Endometrial microvascular endothelial cells (primary cell): ENCODE measurements around the gene KEL. TPM values are rescaled to one million over a fixed set of nuclear protein-coding genes. Genes with fewer than 3 reads are reported as not detected.
"Not testable (repeated sequence)": the region's sequence is repeated elsewhere in the genome, so short reads cannot be mapped to it uniquely, and the experiment has no call there.

ENCODE experiments used
- in situ Hi-C: cut with HindIII; loops from 2 replicates; pipeline ENCODE4 v1.10.0; 2017; ENCODE audit warnings: low sequenced_read_pairs, low pct_unique_long_range_greater_than_20kb; ENCODE audit errors: inconsistent ontology term
- total RNA-seq: library from RNA; depleted of rRNA; stranded (reverse); fragments of >200 nt; gene quantifications from one replicate; pipeline ENCODE4 v1.2.3, GENCODE V29; 2015; ENCODE audit errors: inconsistent ontology term

Gene KEL, protein sequence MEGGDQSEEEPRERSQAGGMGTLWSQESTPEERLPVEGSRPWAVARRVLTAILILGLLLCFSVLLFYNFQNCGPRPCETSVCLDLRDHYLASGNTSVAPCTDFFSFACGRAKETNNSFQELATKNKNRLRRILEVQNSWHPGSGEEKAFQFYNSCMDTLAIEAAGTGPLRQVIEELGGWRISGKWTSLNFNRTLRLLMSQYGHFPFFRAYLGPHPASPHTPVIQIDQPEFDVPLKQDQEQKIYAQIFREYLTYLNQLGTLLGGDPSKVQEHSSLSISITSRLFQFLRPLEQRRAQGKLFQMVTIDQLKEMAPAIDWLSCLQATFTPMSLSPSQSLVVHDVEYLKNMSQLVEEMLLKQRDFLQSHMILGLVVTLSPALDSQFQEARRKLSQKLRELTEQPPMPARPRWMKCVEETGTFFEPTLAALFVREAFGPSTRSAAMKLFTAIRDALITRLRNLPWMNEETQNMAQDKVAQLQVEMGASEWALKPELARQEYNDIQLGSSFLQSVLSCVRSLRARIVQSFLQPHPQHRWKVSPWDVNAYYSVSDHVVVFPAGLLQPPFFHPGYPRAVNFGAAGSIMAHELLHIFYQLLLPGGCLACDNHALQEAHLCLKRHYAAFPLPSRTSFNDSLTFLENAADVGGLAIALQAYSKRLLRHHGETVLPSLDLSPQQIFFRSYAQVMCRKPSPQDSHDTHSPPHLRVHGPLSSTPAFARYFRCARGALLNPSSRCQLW
- total RNA-seq = not detected

DNA sequence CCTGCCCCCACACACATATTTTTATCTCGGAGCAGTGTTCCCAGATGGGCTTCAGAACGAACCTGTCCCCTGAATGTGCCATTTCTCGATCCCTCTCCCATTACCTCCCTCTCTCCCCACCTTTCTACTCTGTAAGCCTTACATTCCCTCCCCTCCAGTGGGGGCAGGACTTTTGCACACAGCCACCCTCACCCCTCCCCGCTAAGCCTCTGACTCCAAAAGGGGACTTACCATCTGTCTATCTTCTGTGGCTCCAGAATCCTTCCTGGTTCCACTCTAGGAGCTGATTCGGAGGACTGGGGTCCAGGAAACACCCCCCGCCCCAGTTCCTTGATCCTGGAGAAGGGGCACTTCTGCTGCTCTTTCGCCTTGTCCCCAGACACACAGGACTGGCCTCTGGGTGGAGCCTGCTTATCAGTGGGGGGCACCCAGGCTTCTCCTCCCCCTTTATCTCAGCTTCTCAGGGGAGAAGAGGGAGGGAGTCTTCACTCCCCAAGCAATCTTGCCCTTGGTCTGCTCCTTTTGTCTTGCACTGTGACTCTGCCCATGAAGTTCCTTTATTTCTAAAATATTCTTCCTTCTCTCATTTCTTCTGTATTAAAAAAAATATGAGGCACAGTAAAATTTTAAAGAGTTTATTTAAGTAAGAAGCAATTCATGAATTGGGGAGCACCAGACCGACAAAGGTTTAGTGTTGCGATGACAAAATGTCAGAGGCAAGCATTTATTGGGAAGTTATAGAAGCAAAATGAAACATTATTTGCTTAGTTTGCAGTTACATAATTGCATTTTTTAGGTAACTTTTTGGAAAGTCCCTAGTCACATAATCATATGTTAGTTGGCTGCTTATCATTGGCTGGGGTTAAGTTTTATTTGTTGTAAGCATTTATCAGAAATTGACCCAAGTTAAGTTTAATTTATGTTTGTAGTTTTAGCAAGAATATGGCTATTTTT lies at the start of gene KEL:
KEL (minus strand) TSS at position 391 of the 954 bp plus-strand sequence; CDS start at position 234, 157 bp downstream.
- in situ Hi-C loops = no loop called here

DNA sequence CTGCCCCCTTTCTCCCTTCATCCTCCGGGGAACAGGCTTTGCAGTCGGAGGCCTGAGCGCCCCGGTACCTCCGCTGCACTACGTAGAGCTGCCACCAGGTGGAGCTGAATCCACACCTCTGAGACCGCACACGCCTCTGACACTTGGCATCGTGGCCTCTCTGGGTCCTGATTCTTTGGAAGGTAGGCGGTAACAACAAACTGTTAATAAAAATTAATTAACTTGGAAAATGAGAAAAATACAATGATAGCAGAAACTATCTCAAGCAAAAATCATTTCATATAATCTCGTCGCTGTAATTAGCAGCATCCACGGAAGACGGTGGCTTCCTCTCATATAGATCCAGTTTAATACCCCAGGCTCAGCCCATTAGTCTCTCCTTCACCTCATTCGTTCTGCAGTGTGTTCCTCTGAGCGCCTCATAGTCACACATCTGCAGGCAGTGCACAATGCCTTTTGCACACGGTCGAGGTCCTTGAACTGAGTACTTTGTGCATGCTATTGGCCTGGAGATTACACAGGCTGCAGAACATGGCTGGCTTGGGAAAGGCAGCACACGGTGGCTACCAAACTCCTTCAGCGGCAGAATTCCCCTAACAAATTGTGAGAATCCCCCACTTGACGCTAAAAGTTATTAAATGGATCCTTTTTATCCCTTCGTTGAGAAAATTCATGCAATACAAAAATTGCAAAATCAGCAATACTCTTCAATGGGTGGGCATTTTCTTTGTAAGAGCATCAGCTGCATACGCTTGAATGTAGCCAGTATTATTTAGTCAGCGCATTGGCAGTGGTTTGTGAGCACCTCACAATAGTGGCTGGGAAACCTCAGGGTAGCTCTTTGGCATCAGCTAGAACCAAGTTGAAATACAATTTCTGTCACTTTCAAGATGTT lies 46.1 kb upstream of the KEL start:
- in situ Hi-C loops = no loop called here

DNA sequence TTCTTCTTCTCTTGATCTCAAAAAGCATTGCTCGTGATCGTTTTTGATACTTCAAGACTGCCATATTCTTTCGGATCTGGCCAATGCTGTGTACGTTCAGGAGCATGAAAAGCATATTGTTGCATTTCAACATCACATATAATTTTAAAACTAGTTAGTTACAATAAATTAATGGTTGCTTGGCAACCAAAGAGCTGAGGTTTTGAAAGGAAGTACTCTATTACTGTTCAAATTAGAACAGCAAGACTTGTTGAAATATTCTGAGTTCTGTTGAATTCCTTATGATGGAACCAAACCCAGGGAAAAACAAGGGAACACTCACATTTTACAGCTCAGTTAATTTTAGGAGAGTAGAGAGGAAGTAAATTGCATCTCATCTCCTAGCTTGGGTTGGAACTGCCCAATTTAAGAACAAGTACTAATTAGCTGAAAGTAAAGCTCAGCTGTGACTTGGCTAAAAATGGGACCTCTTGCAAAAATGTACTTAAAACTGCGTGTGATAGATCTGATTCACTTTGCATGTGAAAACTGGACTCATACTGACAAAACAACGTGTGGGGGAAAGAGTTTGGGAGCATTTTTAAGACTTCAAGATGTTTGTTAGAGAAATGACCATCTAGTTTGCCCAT lies 43.6 kb upstream of the KEL start:
- in situ Hi-C loops = no loop called here

DNA sequence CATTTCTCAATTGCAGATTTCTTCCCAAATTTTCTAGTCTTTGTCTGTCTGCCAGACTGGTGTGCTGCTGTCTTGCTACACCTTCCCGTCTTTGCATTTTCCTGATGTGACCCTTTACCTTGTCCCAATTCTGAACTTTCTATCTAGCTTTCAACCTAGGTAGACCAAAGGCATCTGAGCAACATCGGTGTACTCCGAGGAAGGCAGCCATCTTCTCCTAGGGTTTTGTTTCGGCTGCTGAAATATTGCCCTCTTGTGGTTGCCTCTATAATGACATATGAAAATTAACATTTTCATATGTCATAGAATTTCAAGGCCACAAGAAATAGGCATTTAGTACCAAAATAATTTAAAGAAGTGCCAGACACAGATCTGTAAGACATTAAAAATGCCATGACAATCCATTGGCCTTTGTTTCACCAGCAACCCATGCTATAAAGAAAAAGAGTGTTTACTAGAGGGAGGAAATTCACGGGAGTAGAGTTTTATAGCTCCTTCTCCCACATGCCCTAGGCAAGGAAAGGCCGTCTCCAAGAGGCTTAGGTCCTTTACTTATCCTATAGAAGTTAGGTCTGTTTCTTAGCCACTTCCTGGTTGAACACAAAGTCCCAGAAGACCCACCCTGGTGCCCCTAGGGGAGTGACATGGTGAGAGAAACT lies 41.4 kb upstream of the KEL start:
- in situ Hi-C loops = no loop called here

DNA sequence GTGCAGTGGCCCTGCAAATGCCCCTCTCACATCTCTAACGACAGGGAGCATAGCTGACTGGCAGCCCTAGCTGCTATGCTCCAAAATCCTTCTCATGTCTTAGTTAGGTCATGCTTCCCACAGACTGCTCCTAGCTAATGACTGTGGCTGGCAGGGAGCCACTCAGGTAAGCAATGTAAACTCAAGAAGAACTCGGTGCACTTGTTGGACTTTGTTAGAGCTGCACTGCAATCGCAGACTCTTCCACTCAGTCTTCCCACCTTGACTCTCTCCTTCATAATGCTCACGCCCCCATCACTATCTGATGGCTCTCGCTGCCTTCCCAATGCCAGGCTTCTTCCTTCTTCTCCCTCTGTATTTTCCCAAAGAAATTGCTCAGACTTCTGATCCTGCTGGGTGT lies 40.7 kb upstream of the KEL start:
- in situ Hi-C loops = no loop called here

DNA sequence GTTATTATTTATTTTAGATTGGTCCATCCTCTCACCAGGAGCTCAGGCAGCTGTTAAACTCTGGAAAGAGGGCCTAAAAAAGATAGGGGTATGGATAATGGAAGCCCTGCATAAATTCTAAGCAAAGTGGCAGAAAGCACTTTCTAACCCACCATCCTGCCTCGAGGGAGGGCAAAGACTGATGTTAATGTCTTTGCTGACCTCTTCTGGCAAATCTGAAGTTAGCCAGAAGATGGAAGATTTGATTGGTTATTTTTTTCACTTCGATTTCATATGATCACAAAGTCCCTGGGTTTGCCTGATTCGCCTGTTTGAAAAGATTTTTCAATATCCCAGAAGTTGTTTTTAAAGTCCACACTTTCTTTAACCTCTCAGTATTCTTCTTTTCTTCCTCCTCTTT lies 39.9 kb upstream of the KEL start:
- in situ Hi-C loops = no loop called here

DNA sequence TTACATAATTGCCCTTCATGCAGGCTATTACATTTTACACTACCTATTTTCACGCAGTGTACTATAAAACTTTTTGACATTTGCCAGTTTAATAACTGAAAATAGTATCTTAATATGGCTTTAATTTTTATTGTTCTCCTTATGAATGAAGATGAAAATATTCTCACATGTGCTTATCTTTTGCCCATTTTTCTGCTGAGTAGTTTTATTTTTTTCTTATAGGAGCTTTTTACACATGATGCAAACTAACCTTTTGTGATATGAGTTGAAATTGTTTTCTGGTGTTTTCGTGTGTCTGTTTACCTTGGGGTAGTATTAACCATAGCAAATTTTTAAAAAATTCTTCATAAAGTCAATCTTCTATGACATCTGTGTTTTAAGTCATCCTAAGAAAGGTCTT lies 38.5 kb upstream of the KEL start:
- in situ Hi-C loops = no loop called here

DNA sequence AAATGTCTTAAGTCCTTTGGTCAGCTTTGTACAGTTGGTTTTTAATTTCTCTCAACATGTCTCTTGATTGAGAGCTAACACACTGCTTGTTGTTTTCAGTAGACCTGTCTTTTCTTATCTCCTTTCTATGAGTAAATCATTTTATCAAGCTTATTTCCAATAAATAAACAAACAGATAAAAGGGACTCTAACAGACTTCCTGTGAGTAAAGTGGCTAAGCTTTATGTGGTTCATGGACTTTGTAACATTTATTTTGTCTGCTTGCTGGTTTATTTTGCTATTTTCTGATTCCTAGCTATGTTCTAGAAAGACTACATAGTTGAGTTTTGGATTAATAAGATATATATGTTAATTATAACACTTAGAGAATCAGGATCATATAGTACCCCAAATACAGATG lies 37.6 kb upstream of the KEL start:
- in situ Hi-C loops = no loop called here

DNA sequence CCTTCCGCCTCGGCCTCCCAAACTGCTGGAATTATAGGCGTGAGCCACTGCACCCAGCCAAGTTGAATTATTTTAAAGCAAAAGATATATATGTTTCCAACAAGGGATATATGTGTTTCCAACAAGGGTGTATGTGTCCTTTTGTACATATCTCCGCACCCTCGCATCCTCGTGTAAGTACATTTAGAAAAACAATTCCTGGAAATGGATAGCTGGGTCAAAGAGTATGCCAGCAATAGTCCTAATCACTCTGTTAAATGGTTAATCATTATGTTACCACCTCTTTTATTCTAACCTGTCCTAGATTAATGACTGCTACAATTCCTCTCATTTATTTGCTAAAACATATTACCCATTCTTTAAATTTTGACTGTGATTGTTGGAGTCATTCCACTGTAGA lies 36.8 kb upstream of the KEL start:
- in situ Hi-C loops = no loop called here

DNA sequence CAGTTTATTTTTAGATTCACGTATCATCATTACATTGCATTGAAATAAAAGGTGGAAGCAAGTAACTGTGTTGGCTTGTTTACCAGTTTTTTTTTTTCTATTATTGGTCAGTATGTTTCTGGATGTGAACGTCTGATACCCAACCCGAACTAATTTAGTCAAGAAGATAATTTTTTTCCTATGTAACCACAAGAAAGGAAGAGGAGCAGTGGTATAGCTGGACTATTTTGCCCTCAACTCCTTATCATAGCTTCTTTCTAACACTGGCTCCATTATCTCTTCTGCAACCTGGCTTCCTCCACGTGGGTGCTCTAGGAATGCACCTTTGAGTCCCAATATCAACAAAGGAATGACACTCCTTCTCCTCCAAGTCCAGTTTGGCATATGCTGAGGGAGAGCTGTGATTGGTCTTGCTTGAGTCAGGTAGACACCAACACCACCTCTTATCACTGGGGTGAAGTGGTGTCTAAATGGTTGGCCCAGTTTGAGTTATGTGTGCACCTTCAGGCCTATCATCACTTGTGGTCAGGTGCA lies 35.4 kb upstream of the KEL start:
- in situ Hi-C loops = no loop called here

DNA sequence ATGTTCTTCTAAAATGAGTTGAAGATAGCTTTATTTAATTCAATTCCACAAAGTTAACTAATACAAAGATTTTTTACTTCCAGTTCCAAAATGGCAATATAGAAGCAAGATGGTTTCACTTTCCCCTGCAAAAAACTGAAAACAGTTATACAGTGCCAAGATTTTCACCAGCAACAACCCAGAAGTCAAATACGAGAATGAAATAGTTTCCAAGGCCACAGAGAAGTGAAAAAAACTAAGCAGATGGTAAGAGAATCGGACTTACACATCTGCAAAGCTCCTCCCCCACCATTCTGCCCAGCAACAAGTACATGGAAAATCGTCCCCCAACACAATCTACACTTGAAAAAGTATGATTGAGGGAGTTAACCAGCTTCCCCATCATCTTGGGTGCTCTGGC lies 30.3 kb upstream of the KEL start:
- in situ Hi-C loops = no loop called here

DNA sequence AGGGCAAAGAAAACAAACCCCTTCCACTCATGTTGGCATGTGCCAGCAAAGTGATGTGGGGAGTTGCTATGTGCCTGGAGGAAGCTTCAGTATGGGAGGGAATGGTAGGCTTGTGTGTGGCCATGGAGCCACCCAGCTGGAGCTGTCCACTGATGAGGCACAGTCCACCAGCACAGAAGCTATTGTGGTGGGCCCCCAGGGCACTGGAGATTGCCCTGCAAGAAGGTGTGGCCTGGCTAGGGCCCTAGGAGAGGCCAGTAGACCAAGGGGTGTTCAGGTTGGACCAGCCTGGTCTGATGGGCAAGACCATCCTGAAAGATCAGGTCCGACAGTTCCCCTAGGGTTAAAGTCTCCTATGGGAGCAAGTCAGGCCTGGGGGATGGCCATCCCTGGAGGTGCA lies 22.1 kb upstream of the KEL start:
- in situ Hi-C loops = no loop called here

DNA sequence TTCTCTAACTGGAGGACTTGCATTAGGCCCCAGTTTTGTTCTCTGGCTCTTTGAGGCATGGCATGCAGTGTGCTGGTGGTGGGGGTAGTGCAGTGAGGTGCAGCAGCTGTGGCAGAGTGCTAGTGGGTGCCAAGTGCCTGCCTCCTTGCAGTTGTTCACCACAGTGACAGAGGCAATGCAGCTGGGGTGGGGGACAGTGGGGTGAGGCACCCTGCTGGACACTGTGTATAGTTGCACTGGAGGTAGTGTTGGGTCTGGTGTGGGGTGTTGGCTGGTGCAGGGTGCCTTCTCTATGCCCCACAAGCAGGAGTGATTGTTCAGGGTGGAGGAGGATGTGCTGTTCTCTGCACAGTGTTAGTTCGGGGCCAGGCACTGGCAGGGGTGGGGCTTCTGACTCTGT lies 21.7 kb upstream of the KEL start:
- in situ Hi-C loops = no loop called here

DNA sequence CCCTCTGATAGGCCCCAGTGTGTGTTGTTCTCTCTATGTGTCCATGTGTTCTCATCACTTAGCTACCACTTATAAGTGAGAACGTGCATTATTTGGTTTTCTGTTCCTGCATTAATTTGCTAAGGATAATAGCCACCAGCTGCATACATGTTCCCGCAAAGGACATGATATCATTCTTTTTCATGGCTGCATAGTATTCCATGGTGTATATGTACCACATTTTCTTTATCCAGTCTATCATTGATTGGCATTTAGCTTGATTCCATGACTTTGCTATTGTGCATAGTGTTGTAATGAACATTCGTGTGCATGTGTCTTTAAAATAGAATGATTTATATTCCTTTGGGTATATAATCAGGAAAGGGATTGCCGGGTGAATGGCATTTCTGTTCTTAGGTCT lies 16.2 kb upstream of the KEL start:
- in situ Hi-C loops = not testable (repeated sequence)

DNA sequence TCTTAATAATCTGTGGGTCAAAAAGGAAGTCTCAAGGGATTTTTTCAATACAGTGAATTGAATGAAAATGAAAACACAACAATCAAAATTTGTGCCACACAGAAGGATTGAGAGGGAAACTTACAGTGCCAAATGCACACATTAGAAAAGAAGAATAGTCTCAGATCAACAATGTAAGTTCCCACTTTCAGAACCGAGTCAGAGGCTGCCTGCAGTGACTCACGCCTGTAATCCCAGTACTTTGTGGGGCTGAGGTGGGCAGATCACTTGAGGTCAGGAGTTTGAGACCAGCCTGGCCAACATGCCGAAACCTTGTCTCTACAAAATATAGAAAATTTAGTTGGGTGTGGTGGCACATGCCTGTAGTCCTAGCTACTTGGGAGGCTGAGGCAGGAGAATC lies 12.5 kb upstream of the KEL start:
- in situ Hi-C loops = no loop called here

DNA sequence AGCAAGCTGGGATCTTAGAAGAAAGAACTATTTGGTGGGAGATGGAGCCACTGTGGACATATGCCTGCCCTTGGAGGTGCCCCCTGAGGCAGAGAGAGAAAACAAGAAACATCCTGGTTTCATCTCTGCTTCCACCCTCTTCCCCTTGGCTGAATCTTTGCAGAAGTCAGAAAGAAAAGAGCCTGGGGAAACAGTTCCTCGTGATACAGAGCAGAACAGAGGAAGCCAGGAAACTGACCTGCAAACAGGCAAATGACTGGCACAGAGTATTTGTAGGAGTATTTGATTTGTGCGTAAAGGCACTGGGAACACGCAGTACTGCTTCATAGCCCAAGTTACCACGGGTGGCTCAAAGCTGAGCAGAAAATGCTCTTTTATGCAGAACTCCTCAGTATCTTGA lies 7.0 kb upstream of the KEL start:
- in situ Hi-C loops = no loop called here

DNA sequence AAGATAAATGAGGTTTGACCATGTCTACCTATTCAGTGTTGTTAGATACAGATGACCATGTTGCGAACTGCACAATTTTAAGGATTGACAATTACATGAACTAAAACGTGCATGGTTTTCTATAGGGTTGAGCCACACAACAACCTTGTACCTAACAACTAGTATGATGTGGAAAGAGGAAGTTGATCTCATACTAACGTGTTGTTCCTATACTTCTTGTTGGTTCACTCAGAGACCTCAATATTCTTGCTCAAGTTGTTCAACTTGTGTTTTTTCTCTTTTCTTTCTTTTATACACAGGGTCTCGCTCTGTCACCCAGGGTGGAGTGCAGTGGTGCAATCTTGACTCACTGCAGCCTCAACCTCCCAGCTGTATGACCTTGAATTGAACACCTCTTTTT lies 6.1 kb upstream of the KEL start:
- in situ Hi-C loops = no loop called here
